GM19463 (cell line): ENCODE measurements around the gene PHLDB2.
A peak's percentile ranks its signal among the peaks of the same experiment; 100 is the strongest.

Source experiments
- ATAC-seq: cut with Tn5 transposase; IDR thresholded peaks from one replicate; pipeline ENCODE4 v1.9.1; 2021; ENCODE audit warnings: mild to moderate bottlenecking, moderate library complexity; ENCODE audit not compliant: unreplicated experiment

Gene PHLDB2

DNA sequence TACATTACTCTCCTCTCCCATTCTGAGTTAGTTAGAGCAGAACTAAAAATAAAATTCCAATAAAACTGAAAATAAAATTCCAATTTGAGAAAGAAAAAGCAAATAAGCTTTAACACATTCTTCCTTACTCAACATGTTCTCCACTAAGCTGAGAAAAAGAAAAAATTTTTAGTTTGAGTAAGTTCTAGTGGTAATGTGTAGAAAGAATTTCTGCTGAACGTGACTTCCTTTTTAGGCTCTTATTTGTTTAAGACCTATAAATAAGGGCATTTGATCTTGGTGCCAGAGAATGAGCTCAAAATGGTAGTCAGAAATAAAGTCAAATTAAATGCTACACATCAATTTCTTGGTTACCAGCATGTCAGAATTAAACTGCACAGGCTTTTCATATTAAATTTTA is 62.1 kb downstream of the PHLDB2 start:
- ATAC-seq = no peak

GRCh38 chr3:111923095-111923771 is 64.2 kb downstream of the PHLDB2 start:
- no peak for ATAC-seq

- no peak for ATAC-seq
Observed at GRCh38 chr3:111923806-111924205, 64.7 kb downstream of the PHLDB2 start.

DNA sequence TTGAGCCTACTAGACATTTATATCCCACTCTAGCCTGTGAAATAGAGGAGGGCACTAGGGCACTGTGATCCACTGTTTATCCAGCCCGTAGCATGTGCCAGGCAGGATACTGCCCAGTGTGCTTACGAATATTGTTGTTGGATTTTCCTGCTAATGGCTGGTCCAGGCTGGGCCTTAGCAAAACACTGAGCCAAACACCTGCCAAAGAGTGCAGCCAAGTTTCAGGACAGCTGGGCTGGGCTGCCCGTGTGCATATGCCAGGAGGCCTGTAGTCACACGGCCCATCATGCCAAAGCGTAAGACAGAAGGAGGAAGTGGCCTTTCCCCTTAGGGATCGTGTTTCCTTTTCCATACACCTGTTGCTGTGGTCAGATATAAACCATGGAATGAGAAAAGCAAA is 65.2 kb downstream of the PHLDB2 start:
- ATAC-seq = no peak

DNA sequence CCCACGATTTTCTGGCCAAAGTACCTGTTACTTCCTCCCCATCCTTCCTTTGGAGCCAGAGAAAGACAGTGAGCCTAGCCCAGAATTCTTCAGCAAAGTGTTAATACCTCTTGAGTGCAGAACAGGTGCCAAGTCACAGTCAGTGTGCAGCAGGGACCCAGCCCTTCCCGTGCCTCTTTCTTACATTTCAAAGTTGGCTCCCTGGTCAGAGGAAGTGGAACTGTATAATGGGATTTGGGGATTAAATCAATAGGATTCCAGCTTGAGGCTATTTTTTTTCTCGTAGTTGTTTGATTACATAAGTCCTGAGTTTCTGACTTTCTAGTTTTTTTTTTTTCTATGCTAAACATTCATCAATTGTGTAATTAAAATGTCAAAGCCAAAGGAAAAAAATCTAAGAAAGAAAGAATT is 67.2 kb downstream of the PHLDB2 start:
- ATAC-seq = no peak

DNA sequence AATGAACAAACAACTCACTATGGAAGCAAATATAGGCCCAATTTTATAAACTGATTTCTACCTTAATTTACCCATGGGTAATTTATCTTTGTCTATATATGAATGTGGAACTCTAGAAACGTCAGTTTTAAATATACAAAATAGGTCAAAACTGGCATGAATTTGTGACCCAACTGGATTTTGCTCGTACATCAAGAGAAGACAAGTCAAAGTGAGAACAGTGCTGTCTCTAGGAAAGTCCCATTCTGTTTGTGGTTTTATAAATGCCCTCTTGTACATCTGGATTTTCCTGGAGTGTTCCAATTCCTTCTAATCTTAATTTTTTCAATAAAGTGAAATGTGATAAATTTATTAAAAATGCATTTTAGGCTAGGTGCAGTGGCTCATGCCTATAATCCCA is 69.5 kb downstream of the PHLDB2 start:
- peak; percentile 51 for ATAC-seq

GRCh38 chr3:111929484-111929883 is 70.4 kb downstream of the PHLDB2 start:
- no peak for ATAC-seq

- no peak for ATAC-seq
Observed at GRCh38 chr3:111932946-111933345, 73.9 kb downstream of the PHLDB2 start.

GRCh38 chr3:111936191-111936841 is 77.3 kb downstream of the PHLDB2 start:
- ATAC-seq = no peak

DNA sequence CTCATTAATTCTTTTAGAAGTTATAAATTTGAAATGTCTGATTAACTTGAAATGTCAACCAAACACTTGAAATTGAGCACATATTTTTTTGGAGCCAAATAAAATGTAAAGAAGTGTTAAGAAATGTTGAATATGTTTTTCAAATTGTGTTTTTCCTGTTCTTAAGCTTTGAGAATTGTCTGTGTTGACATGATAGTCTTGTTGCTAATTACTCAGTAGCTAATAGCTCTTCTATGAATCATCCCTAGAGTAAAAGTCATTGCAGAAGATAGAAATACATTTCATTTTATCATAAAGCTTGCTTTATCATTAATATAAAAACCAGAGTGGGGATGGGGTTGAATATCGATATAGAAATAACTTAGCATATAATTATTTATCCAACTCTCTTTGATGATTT is 77.9 kb downstream of the PHLDB2 start:
- no peak for ATAC-seq

DNA sequence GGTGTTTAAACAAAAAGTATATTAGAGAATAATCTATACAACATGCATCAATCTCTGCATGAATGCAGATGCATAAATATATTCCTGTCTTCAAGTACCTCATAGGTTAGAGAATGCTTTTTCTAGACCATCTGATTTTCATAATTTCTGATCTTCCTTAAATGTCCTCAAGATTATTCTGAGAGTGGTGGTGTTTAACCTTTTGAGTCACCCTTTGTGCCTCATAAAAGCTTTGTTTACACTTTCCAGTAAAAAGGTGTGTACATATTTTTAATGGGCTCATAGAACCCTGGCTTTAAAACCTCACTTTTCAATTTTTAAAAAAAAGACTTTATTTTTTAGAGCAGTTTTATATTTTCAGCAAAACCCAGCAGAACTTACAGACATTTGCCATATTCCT is 78.8 kb downstream of the PHLDB2 start:
- no peak for ATAC-seq

DNA sequence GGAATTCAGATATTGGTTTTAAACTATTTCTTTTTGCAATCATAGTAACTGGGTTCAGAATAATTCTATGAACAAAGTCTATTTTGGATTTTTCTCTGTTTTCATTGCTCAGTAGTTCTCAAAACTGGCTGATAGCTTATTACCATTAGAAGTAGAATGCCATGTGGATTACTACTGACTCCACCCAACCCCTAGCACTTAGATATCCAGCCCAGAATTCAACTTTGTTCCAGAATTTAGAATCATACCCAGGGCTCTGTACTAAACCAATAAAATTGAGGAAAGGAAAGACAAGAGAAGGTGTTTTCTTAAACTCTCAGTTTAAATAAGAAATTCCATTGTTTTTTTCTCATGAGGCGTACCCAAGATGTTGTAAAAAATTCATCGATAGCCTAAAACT is 80.8 kb downstream of the PHLDB2 start:
- no peak for ATAC-seq

DNA sequence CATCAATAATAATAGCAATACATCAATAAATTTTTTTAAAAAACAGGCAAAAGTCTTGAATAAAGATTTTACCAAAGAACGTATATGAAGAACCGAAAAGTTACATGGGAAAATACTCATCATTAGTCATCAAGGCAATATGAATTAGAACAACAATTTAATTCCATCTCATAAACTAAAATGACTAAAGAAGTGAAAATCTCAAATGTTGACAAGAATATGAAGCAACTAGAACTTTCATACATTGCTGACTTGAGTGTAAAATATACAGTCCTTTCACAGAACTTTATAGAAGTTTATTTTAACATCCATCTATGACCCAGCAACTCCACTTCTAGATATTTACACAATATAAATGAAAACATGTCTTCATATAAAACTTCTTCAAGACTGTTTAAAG is 84.5 kb downstream of the PHLDB2 start:
- no peak for ATAC-seq

DNA sequence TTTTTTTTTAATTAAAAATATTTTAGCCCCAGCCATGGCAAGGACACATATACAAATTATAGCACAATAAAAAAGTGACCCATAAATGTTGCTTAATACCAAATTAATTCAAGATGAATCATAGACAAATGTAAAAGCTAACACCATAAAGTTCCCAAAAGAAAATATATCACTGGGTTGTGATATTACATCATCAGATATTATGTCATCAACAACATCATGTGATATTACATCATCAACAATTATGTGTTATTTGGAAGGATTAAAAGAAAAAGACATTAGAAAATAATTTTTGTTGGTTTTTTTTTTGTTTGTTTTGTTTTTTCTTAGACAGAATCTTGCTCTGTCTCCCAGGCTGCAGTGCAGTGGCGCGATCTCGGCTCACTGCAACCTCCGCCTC is 85.3 kb downstream of the PHLDB2 start:
- ATAC-seq = no peak

DNA sequence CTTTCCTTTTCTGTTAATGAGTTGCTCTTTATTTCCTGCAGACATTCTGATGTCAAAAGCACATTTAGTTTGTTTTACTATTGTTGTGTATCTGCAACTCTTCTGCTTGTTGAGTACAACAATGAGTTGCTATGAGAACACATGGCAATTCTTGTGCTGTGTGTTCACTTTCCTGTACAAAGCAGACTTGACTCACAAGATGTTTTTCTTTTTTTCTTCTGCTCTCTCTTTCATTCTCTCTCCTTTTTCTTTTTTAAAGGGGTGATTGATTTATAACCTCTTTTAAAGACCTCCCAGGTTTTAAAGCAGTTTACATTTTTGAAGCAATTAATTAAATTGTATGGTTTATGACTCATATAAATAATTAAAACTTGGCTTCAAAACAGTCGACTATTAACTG is 88.2 kb downstream of the PHLDB2 start:
- ATAC-seq = no peak

DNA sequence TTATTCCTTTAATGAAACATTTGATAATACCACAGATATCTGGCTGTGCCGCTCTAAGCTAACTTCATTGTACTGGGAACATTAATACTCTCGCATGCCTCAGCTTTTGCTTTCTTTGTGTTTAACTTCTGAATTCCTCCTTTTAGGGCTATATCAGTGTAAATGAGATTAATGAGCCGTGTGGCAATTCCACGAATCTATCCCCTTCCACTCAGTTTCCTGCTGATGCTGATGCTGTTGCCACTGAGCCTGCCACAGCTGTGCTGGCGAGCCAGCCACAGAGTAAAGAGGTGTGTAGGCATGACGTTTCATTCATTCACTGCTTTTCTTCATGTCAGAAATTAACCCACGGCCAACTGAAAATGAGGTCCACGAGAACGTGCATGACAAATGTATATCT is 89.7 kb downstream of the PHLDB2 start:
- ATAC-seq = no peak

DNA sequence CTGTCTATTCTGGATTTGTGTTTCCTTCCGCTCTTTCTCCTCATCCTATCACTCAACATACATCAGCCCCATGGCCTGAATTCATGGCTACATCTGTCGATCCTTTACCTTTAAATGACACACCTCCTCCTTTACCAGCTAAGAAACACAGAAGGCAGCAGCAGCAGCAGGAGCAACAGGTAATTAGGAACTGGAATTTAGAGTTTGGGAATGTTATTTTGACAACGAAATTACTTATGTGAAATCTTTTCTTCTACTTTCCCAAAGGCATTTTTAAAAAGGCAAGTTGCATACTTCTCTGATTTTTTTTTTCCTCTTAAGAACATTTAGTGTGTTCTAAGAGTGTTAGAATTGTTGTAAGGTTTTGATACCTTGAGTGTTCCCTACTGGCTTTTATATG is 90.6 kb downstream of the PHLDB2 start:
- ATAC-seq = no peak

DNA sequence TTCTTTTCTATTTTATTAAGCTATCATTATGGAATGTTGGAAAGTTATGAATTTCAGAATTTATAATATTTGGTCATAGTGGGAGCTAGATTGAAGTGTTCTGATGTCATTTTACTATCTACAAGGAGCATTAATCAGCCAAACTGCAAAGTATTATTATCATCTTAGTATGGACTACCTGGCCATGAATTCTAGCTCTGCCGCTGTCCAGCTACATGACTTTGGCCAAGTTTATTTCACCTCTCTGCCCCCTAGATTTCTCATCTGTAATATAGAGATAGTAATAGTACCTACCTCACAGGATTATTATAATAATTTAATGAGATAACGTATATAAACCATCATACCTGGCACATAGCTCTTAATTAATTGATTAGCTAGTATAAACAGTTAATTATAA is 92.0 kb downstream of the PHLDB2 start:
- ATAC-seq = no peak

GRCh38 chr3:111952086-111952485 is 93.0 kb downstream of the PHLDB2 start:
- ATAC-seq = no peak

GRCh38 chr3:111952866-111953450 is 93.9 kb downstream of the PHLDB2 start:
- ATAC-seq = no peak

- no peak for ATAC-seq
Observed at GRCh38 chr3:111954228-111954990, 95.3 kb downstream of the PHLDB2 start.

DNA sequence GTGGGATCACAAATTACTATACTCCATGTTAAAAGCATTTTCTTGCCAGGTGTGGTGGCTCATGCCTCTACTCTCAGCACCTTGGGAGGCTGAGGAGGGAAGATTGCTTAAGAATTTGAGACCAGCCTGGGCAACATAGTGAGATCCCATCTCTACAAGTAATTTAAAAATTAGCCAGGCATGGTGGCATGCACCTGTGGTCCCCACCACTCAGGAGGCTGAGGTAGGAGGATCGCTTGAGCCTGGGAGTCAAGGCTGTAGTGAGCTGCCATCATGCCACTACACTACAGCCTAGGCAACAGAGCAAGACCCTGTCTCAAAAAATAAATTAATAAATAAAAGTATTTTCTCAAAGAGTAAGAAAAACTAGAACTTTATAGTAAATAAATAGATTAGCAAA is 96.8 kb downstream of the PHLDB2 start:
- no peak for ATAC-seq
